HG03039 (cell line): ENCODE results near the gene IFNLR1.
A peak's percentile ranks its signal among the peaks of the same experiment; 100 is the strongest.

Experiments
- ATAC-seq: cut with Tn5 transposase; IDR thresholded peaks from one replicate; pipeline ENCODE4 v1.9.1; 2021; ENCODE audit warnings: mild to moderate bottlenecking, moderate library complexity; ENCODE audit not compliant: unreplicated experiment

Gene IFNLR1

DNA sequence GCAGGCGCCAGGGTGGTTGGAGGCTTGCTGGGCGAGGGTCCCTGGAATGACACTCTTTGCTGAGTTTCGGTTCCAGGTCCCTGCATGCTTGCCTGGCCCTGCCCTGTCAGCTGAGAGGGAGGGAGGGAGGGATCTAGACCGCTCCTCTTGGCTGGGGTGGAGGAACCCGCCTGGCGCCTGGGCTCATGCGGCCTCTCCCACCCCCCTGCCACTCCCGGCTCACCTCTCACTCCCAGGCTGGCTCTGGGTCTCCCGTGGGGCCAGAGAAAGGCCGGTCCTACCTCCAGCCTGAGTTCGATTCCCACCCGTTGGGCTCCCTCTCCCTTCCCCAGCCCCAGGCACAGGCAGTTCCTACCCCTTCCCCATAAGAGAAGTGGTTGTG, 19.0 kb upstream of the IFNLR1 start:
- no peak for ATAC-seq

DNA sequence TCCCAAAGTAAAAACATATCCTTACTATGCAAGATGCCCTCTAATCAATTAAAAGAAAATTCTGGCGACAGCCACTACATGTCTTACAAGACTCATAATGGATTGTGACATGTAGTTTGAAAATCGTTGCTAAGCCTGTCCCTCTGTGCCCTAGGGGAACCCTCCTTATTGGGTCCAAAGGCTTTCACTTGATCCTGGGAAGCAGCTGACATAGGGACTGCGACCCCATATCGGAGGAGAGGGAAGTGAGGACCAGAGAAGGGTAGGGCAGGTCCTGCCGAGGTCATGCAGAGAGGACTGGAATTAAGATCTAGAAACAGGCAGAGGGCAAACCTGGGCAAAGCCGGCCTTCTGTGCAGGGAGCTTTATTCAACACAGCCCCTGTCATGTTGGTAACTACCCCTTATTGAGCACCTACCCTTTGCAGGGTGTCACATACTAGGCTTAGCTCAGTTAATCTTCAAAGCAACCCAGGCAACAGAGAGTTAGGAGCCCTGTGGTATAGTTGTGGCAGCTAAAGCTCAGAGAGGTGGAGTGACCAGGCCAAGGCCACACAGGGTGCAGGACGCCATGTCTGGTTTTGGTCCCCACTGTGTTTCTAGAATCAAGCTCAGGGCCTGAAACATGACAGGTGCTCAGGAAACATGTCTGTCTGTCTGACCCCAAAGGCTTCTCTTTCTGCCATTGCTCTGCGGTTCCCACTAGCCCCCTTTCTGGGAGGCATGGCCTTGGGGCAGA, 18.4 kb upstream of the IFNLR1 start:
- ATAC-seq: no peak

DNA sequence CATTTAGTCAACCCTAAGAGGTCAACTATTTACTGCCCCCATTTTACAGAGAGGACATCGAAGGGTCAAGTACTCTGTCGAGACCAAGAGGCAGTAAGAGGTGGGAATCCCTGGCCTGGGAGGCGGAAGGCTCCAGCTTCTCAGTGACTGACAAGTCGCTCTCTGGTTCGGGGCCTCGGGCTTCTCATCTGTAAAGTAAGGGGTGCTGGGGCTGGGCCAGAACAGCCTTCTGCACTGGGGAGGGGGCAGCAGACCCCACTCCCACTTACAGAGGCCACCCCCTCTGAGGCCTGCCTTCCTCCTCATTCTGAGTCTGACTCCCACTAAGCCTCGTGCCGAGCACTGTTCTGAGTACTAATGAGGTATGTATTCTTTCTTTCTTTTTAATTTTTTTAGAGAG, 17.0 kb upstream of the IFNLR1 start:
- no peak for ATAC-seq

DNA sequence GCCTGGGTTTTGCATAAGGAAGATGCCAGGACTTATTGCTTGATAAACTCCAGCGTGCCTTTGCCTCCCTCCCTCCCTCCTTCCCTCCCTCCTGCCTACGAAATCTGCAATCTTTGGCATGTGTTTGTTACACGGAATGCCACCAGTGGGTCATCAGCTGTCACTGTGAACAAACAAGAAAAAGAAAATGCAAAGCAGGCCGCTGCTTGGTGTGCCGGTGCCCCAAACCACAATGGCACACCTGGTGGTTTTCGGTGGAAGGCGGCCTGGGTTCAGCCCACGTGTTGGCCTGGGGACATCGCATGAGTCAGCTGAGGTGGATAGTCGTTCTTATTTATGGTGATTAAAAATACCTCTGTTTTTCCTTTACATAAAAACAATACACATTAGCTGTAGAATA, 16.3 kb upstream of the IFNLR1 start:
- ATAC-seq: no peak

DNA sequence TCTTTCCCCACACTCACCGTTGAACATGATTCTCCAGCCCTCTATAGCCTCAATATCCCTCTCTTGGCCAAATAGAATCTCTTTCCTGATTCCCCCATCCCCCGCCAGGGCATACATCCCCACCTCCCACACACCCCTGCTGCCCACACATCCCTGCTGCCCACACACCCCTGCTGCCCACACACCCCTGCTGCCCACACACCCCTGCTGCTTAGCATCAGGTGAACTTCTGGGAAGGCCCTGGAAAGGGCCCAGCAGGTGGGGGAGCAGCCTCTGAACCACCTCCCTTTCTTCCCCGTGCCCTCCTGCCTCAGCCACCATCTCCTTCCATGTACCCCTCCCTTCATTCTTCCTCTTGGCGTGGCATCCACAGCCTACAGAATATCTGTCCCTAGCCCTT, 15.9 kb upstream of the IFNLR1 start:
- no peak for ATAC-seq

DNA sequence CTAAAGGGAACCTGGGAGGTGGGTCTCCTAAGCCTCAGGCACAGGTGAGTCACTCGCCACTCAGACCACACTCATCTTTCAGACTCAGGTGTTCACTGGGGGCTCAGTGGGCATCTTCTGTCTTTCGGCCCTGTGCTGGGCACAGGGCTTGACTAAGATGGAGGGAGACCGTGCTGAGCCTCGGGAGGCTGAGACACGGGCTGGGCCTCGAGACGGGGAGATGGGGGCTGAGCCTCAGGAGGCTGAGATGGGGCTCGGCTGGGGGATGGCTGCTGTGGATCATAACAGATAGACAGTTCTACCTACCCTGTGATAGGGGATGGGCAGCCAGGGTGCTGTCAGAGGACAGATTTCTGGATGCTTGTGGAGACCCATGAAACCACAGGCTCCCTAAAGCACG, 15.5 kb upstream of the IFNLR1 start:
- no peak for ATAC-seq

DNA sequence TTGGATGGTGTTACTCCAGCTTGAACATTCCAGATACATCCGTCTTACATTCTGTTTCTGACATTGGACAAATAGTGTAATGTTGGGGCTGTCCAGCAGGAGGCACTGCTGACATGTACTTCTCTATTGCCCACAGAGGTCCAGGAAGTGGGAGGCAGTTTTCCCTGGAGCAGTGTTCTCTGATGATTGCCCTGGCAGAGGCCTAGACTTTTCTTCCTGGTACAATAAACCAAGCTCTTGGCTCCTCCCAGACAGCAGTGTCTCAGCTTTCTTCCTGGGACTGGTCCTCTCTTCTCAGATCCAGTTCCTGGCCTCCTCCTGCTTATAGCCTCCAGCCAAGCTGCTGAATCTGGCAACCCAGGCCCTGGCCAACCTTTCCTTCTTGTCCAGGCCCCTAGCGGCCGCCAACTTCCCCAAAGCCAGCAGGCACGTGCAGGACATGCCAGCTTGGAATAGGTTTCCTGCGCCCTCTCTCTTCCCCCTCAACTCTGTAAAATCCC, 14.9 kb upstream of the IFNLR1 start:
- no peak for ATAC-seq

DNA sequence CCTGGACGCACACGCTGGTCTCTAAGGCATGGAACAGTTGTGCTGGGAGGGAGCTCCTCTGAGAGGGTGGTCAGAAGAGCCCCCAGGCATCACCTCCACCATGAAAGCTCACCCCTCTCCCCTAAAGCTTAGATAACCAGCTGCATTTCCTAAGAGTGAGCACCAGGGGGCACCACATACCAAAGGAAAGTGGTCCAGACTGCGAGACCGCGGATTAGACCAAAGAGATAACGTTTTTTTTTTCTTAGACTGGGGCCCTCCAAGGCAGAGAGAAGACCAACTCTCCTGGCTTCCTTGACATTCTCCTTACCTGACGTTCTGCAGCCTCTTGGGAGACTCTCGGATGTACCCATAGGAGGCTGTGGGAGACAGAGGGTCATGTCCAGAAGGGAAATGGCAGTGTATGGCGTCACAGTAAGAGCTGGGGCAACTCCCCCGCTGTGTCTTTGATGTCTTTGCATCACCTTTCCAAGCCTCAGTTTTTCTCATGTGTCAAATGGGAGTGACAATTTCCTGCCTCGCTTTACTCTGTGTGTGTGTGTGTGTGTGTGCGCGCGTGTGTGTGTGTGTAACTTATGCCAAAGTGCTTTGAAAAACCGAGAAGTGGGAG, 12.3 kb upstream of the IFNLR1 start:
- ATAC-seq: no peak

DNA sequence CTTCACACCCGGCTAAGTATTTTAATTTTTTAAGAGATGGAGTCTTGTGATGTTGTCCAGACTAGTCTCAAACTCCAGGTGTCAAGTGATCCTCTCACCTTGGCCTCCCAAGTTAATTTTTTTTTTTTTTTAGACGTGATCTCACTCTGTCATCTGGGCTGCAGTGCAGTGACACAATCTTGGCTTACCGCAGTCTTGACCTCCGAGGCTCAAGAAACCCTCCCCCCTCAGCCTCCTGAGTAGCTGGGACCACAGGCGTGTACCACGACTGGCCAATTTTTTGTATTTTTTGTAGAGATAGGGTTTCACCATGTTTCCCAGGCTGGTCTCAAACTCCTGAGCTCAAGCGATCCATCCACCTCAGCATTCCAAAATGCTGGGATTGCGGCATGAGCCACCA, 11.7 kb upstream of the IFNLR1 start:
- ATAC-seq: no peak

DNA sequence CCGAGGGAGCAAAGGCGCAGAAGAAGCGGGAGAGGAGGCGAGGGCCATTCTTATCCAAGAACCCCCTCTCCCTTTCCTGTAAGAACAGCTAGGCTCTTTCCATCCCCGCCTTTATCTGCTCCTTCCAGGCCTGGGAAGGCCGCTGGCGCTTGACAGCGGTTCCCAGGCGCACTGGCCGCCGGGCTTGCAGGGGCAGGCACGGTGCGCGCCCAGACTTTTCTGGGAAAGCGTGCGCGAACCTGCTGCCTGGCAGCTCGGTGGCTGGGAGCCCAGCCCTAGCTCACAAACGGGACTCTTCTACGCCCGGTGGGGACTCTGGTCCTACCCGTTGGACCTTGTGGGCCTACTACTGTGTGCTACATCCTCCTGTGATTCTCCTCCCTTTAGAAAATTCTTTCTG, 8.8 kb upstream of the IFNLR1 start:
- ATAC-seq: no peak

DNA sequence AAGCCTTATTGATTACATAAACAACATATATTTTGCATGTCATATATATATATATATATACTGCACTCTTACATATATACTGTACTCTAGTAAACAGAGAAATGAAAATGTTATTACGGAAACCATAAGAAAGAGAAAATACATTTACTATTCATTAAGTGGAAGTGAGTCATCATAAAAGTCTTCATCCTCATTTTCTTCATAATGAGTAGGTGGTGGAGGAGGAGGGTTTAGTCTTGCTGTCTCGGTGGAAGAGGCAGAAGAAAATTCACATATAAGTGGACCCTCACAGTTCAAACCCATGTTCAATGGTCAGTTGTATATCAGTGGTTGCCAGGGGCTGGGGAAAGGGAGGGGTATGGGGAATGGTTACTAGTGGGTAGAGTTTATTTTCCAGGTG, 8.0 kb upstream of the IFNLR1 start:
- no peak for ATAC-seq

DNA sequence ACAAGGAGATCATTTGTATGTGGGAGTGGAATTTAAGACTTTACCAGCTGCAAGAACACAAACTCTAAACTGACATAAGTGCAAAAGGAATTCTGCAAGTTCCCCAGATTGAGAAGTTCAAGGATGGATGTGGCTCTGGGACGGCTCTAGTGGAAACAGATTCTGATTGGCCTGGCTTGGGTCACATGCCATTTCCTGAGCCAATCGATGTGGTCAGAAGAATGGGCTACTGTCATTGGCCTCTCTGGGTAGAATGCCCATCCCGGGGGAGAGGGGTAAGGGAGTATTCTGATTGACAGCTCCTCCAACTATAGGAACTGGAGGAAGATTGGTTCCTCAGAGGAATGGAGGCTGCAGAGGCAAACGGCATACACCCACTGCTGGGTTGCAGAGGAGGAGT, 6.0 kb upstream of the IFNLR1 start:
- ATAC-seq: no peak

DNA sequence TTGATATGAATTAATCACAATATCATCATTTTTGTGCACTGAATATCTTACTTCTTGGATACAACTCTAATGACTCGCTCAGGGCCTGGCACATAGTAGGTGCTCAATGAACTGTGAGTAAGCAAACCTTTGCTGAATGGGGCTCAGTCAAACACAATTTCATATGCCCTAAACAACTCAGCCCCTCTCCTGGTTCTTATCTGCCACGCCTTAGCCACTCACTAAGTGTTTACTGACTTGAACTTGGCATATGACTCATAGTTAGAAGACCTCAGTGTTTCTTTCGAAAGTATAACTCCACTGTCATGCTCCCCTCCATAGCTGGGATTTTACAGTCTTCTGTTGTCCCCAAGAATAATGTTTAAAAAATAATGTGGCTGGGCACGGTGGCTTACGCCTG, 4.8 kb upstream of the IFNLR1 start:
- no peak for ATAC-seq

DNA sequence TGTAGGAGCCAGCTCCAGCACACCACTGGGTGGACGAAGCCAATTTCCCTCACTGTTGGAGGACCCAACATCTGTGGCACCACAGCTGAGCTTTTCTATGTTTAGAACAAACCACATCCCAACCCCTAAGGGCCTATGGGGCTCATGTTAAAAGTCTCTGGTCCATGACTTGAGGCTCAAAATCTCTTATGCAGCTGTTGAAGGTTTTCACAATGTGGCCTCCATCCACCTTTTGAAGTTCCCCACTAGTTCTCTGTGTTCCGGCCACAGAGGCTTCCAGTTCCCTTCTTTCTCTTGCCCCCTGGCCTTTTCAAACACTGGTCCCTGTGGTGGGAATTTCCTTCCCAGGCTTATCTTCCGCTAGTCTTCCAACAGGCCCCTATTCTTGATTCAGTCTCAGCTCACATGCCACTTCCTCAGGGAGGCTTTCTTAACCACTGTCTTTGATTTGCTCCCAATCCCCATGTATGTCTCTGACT, 3.9 kb upstream of the IFNLR1 start:
- peak; percentile 25 for ATAC-seq

DNA sequence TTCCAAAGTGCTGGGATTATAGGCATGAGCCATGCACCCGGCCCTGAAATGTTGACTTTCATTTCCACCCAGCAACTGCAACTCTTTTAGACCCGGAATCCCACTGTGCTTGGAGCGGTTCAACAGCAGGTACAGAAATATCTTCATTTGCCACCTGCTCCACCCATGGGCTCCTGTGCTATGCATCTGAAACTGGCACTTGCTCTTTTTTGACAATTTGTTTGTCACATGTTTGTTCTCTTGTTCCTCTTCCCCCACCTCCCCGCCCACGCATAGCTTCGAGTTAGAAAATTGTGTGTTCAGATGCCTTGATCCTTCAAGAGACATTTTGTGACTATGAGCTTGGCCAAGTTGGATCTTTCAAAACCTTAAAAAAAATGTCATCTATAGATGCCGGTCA, 2.4 kb upstream of the IFNLR1 start:
- ATAC-seq: no peak

DNA sequence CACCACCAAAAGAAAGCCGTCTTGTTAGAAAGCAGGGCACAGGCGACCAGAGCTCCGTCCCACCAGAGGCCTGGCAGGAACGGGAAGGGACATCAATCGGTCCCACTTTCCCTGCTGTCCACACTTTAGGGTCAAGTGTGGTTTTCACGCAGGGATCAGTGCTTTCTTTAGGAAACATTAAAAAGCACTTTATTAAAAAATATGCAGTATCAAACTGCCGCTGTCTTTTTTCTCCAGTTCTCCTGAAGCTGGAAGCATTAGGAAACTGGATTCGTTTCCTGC, 437 bp downstream of the IFNLR1 start:
- no peak for ATAC-seq

DNA sequence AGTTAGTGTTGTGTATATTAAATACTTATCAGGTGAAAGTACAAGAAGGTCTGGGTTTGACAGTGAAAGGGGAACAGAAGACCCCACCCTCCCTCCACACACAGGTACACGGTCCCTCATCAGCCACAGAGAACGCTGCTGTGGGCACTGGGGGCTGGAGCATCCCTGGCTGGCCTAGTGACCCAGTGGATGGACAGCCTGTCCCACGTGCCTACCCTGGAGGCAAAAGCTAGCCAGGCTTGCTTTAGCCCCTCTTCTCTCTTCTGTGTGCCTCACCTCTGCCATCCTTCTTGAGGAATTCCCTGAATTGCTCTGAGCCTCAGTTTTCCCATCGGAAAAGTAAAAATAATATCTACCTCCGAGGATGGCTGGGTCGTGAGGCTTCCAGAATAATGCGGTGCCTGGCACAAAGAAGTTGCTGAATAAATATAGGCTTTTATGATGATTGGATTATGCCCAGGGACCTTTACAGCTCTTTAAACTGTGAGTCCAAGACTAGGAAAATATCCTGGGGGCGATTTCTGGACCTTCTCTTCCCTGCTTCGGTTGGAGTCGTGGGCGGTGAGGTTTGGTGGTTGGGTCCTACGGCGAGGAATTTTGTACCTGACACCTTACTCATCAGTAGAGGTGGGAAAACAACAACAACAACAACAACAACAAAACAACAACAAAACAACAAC, 918 bp downstream of the IFNLR1 start:
- no peak for ATAC-seq

DNA sequence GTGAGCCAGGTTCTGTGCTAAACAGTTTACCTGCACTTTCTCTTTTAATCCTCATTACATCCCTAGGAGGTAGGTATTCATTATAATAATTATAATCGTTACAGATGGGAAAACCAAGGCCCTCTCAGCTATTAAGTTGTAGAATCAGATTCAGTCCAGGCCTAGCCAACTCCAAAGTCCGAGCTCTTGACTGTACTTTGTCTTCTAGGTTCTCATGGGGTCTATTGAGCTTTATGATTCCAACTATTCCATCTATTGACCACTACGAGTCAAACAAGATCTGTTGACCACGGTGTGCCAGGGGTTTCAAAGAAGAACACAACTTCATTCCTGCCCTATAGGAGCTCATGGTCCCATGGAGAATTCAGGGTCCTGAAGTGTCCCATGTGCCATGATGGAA, 2.0 kb downstream of the IFNLR1 start:
- ATAC-seq: no peak

DNA sequence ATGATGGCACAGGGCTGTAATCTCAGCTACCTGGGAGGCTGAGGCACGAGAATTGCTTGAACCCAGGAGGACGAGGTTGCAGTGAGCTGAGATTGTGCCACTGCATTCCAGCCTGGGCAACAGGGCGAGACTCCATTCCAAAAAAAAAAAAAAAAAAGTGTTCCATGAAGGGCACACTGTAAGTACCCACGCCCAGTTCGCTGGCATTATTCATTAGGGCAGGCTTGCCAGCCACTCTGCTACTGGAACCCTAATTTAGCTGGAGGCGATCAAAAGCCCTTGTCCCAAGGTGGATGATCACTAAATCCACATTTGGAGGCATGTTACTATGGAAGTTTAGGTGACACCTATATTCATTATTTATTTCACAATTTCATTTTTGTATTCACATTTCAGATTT, 5.0 kb downstream of the IFNLR1 start:
- ATAC-seq: no peak

DNA sequence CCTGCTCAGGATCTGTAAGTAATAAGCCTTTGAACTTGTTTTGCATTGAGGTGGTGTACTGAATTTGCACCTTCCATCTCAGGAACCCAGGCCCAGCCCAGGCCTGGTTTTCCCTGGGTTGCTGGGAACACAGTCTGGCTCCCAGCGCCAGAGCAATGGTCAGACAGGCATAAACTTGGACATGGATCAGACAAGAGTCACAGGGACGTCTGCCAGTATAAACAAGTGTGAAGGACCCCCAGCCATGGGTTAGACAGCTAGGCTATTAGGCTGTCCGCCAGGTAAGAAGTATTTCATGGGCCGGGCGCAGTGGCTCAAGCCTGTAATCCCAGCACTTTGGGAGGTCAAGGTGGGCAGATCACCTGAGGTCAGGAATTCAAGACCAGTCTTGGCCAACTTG, 5.5 kb downstream of the IFNLR1 start:
- ATAC-seq: no peak

DNA sequence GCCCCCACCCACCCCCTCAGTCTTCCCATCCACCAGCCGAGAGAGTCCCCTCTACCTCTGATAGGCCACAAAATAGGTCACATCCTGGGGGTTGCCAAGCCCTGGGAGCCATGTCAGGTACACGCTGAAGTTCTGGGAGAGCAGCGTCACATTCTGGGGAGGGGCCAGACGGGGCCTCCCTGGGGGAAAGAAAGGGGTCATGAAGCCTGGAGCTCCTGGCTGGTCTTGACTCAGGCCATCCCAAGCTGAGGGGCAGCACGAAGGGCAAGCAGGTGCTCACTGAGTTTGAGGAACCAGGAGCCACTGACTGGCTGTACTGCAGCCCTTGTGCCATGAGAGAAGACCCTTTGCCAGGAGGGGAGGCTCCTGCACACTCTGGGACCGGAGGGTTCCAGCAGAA, 6.4 kb downstream of the IFNLR1 start:
- no peak for ATAC-seq

DNA sequence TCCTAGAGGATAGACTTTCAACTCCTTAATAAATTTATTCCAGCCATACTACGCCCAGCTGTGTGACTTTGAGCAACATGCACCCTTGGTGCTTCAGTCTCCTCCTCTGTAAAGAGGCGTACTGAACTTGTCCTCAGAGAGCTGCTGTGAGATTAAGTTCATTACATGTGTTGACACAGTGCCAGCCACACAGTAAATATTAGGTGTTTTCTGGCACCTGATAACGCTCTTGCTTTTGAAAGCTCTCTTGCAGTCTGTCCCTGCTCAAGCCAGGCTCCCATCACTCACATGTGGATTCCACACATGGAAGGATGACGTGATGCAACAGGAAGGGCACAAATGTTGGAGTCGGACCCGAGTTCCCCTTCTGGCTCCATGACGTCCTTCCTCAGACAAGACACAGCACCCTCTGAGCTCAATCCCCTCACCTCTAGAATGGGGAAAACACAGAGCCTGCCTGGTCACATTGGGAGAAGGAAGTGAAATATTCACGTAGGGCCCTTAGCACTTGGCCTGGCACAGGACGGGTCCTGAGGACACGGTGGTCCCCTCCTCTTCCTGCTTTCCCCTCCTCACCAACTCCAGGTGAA, 7.7 kb downstream of the IFNLR1 start:
- ATAC-seq: no peak
